ENCODE data around the gene FGF4.

- TF ChIP-seq SUZ12 (IDR thresholded peaks at IDR 0.05) = no peak
- TF ChIP-seq ZNF384 (IDR thresholded peaks at IDR 0.05) = no peak
- TF ChIP-seq ARNT (IDR thresholded peaks at IDR 0.05) = no peak
- TF ChIP-seq LEF1 (IDR thresholded peaks at IDR 0.05; ENCODE audit: borderline replicate concordance) = no peak
- TF ChIP-seq PKNOX1 (IDR thresholded peaks at IDR 0.05) = no peak
- no peak for TF ChIP-seq SP1 (IDR thresholded peaks at IDR 0.05)
- no peak for TF ChIP-seq TARDBP (IDR thresholded peaks at IDR 0.05)
- no peak for TF ChIP-seq FOXA1 (IDR thresholded peaks at IDR 0.05)
These were observed 37.8 kb upstream of the FGF4 start for GRCh38 chr11:69812946-69813345.

Measured in HEK293T (cell line).